Stimulated activated CD8-positive, alpha-beta memory T cell treated with anti-CD3 and anti-CD28 coated beads, Interleukin-7, amount 100 ng/mL, for 24 hours (primary cell): ENCODE results near the gene SLC46A1.

Experiments
- DNase-seq: peaks from one replicate; pipeline ENCODE4 v3.0.0-alpha.2; 2020; ENCODE audit warnings: low read depth

SLC46A1 gene

GRCh38 chr17:28357061-28357900, 48.7 kb downstream of the SLC46A1 start, which contains the start of gene POLDIP2:
Gene POLDIP2, minus strand, starts transcription at chr17:28357527. Its CDS starts 79 bp downstream, at chr17:28357448.
- peak; percentile 91 for DNase-seq

GRCh38 chr17:28350271-28350670, 55.7 kb downstream of the SLC46A1 start:
- no peak for DNase-seq

GRCh38 chr17:28348979-28349378, 57.0 kb downstream of the SLC46A1 start:
- no peak for DNase-seq

GRCh38 chr17:28347261-28347891, 58.6 kb downstream of the SLC46A1 start:
- no peak for DNase-seq

GRCh38 chr17:28346746-28347246, 59.2 kb downstream of the SLC46A1 start:
- DNase-seq: no peak

GRCh38 chr17:28346199-28346580, 59.8 kb downstream of the SLC46A1 start:
- DNase-seq: no peak

- DNase-seq: no peak
Observed at GRCh38 chr17:28345419-28346198, 60.4 kb downstream of the SLC46A1 start.
